ENCODE measurements around the gene NPL. TPM values are rescaled to one million over a fixed set of nuclear protein-coding genes. Genes with fewer than 3 reads are reported as not detected.

NPL gene
- total RNA-seq, 1 experiment from 2014 or later, result 6.9 TPM

DNA sequence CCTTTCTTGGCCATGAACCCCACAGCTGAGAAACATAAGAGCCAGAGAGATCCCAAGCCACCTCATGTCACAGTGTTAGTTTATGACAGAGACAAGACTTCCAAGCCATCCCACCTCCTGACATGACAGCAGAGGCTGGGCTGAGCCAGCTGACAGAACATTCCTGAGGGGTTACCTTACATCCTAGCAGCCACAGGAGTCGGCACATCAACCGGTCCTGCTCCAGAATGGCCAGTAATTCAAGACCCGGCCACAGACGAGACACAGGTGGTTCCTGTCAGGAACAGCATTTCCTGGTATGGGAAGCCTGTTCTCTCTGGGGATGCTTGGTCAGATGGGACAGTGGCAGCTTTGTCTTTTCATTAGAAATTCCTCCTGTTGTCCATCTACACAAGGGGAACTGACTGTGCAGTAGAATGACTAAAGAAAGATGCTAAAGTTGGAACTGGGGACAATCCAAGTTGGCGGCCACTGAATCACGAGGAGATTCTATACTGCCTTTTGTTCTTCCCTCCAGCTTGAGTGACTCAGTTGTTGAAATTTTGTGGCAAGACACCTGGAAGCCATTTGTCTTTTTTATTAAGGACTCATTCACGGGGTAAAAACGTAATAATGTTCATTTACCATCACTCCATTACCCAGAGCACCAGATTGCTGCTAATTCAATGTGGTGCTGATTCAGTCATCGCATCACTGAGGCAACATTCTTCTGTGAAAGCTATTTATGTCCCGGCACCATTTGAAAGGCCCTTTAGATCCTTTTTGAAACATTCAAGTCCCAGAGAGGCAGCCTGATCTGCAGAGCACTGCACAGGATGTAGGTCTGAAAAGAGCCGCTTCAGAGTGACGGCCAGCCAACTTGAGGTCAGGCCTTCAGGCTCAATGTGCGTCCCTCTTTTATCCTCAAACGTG, 37.2 kb upstream of the NPL start:
- no TSS peak for BruUV-seq (replicated peaks)
- no peaks in the 10 kb centered on the region for H3K36me3 ChIP-seq (ENCODE audit: insufficient read depth, low read length, poor library complexity, severe bottlenecking)
- intact Hi-C loops (cut with micrococcal nuclease; ENCODE audit: unreplicated experiment), result no loop called here
- no peak for DNase-seq (ENCODE audit: low spot score)
- ChIA-PET POLR2A (ENCODE audit: low non-redundant PET) (no interaction called here), CTCF (no interaction called here)
- no peak overlapping the region for H3K4me3 ChIP-seq (ENCODE audit: low read depth, low read length, poor library complexity, severe bottlenecking)
- H3K27me3 ChIP-seq (replicated peaks; ENCODE audit: insufficient read depth, low read depth, low read length, poor library complexity), result no peaks in the 10 kb centered on the region
- H3K9me3 ChIP-seq (ENCODE audit: low read depth, low read length, poor library complexity, severe bottlenecking), result no peaks in the 10 kb centered on the region
- H3K4me1 ChIP-seq (ENCODE audit: insufficient read depth, low read length, poor library complexity, severe bottlenecking), result no peaks in the 10 kb centered on the region
- H3K27ac ChIP-seq (ENCODE audit: low read depth, low read length, poor library complexity, severe bottlenecking), result no peak overlapping the region
- no peak for TF ChIP-seq EZH2 (IDR thresholded peaks at IDR 0.05; ENCODE audit: borderline replicate concordance, low read depth, low read length, poor library complexity, severe bottlenecking)
- TF ChIP-seq, protein P1, sequence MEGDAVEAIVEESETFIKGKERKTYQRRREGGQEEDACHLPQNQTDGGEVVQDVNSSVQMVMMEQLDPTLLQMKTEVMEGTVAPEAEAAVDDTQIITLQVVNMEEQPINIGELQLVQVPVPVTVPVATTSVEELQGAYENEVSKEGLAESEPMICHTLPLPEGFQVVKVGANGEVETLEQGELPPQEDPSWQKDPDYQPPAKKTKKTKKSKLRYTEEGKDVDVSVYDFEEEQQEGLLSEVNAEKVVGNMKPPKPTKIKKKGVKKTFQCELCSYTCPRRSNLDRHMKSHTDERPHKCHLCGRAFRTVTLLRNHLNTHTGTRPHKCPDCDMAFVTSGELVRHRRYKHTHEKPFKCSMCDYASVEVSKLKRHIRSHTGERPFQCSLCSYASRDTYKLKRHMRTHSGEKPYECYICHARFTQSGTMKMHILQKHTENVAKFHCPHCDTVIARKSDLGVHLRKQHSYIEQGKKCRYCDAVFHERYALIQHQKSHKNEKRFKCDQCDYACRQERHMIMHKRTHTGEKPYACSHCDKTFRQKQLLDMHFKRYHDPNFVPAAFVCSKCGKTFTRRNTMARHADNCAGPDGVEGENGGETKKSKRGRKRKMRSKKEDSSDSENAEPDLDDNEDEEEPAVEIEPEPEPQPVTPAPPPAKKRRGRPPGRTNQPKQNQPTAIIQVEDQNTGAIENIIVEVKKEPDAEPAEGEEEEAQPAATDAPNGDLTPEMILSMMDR (conservative IDR thresholded peaks at IDR 0.05; ENCODE audit: low read depth, low read length), result no peak

DNA sequence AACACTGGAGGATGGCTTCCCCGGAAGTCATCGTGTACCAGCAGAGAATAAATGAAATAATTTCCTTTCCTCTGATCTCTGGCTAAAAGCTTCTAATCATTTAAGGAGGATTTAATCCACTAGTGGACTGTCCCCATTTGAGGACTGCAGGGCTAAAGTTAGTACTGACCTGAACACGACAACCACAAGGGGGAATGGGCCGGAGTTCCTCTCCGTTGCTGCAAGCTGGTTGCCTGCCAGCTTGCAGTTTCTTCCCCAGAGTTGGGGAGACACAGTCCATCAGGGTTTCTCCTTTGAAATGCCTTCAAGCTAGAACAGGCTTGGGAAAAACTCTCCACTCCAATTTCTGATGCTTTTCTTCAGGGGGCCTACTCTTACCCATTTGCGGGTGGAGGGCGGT, 35.5 kb upstream of the NPL start:
- H3K36me3 ChIP-seq (ENCODE audit: insufficient read depth, low read length, poor library complexity, severe bottlenecking), result no peaks in the 10 kb centered on the region
- CTCF ChIA-PET, result no interaction called here
- BruUV-seq (replicated peaks), result no TSS peak

DNA sequence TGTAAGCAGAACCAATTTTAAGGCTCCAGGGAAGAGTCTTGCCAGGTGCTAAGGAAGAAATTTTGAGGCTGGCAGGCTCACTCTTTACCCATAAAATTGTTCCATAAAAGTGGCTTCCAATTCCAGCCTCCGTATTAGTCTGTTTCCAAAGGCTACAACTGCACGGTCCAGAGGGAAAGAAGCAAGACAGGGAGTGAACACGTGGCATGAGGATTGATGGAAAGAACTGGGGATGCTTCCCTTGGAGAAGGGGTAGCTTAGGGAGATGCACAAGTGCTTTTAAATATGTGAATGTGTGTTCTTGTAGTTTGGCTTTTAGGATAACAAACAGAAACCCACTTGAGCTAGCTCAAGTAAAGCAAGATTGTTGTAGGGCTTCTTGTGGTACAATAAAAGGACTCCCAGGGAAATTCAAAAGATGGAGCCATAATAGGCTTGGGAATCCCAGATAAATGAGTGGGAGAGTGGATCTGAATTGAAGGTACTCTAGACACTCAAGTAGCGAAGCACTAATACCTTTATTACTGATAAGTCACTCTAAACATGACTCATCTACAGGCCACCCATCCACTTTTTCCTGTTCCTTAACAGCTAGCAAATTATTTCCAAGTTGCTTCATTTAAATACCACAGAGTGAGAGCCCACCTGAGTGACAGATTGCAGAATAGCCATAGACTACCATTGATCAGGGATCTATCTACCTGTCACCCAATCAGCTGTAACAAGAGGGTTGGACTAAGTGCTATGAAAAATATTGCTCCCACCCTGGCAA, 34.8 kb upstream of the NPL start:
- ChIA-PET POLR2A (ENCODE audit: low non-redundant PET) (no interaction called here), CTCF (no interaction called here)
- intact Hi-C loops (cut with micrococcal nuclease; ENCODE audit: unreplicated experiment), result no loop called here
- Histone ChIP-seq H3K4me3 (ENCODE audit: low read depth, low read length, poor library complexity, severe bottlenecking) (no peak overlapping the region), H3K36me3 (ENCODE audit: insufficient read depth, low read length, poor library complexity, severe bottlenecking) (no peaks in the 10 kb centered on the region), H3K27me3 (replicated peaks; ENCODE audit: insufficient read depth, low read depth, low read length, poor library complexity) (no peaks in the 10 kb centered on the region), H3K9me3 (ENCODE audit: low read depth, low read length, poor library complexity, severe bottlenecking) (no peaks in the 10 kb centered on the region), H3K4me1 (ENCODE audit: insufficient read depth, low read length, poor library complexity, severe bottlenecking) (no peaks in the 10 kb centered on the region), H3K27ac (ENCODE audit: low read depth, low read length, poor library complexity, severe bottlenecking) (no peak overlapping the region)
- TF ChIP-seq, protein P1 (conservative IDR thresholded peaks at IDR 0.05; ENCODE audit: low read depth, low read length), result no peak
- no peak for TF ChIP-seq EZH2 (IDR thresholded peaks at IDR 0.05; ENCODE audit: borderline replicate concordance, low read depth, low read length, poor library complexity, severe bottlenecking)
- no peak for DNase-seq (ENCODE audit: low spot score)
- no TSS peak for BruUV-seq (replicated peaks)

More for the DNA sequence above, 35.5 kb upstream of the NPL start:
- Histone ChIP-seq H3K27me3 (replicated peaks; ENCODE audit: insufficient read depth, low read depth, low read length, poor library complexity) (no peaks in the 10 kb centered on the region), H3K4me1 (ENCODE audit: insufficient read depth, low read length, poor library complexity, severe bottlenecking) (no peaks in the 10 kb centered on the region), H3K4me3 (ENCODE audit: low read depth, low read length, poor library complexity, severe bottlenecking) (no peak overlapping the region), H3K27ac (ENCODE audit: low read depth, low read length, poor library complexity, severe bottlenecking) (no peak overlapping the region), H3K9me3 (ENCODE audit: low read depth, low read length, poor library complexity, severe bottlenecking) (no peaks in the 10 kb centered on the region)
- TF ChIP-seq, protein P1 (conservative IDR thresholded peaks at IDR 0.05; ENCODE audit: low read depth, low read length), result no peak
- no peak for TF ChIP-seq EZH2 (IDR thresholded peaks at IDR 0.05; ENCODE audit: borderline replicate concordance, low read depth, low read length, poor library complexity, severe bottlenecking)
- POLR2A ChIA-PET (ENCODE audit: low non-redundant PET), result no interaction called here
- DNase-seq (ENCODE audit: low spot score), result no peak
- intact Hi-C loops (cut with micrococcal nuclease; ENCODE audit: unreplicated experiment), result no loop called here
